HEK293 (cell line): ENCODE data around the gene FBXO34.

Source experiments
- CTCF ChIA-PET: fragments of 350-600 bp; formaldehyde crosslinking; extraction: SDS; loops from one replicate; lab custom pipeline; 2021; ENCODE audit warnings: antibody characterized with exemption; lab: Yijun Ruan, JAX
- POLR2A ChIA-PET: fragments of 300-600 bp; formaldehyde crosslinking; extraction: SDS; loops from one replicate; lab custom pipeline; 2020; ENCODE audit warnings: antibody characterized with exemption, inconsistent platforms; lab: Yijun Ruan, JAX
- H3K27ac ChIP-seq: fragments of 200-500 bp; sonication (Bioruptor generic); 2 replicates; pipeline ENCODE4 v1.5.1; 2014; ENCODE audit warnings: low read depth, low read length, control low read depth, inconsistent platforms; ENCODE audit errors: extremely low read depth
- H3K36me3 ChIP-seq, 2 experiments: fragments of 200-500 bp in 1 of 2; sonication (Bioruptor generic) in 1 of 2; 1 replicate in 1 of 2; 2 replicates in 1 of 2; pipeline ENCODE4 v1.5.1; 2014 to 2017; ENCODE audit warnings: inconsistent platforms in 2 of 2, low read length in 2 of 2; ENCODE audit not compliant: control insufficient read depth in 2 of 2, insufficient read depth in 1 of 2
- H3K4me1 ChIP-seq: fragments of 200-500 bp; sonication (Bioruptor generic); 2 replicates; pipeline ENCODE4 v1.5.1; 2014; ENCODE audit warnings: mild to moderate bottlenecking, low read length, inconsistent platforms; ENCODE audit not compliant: control insufficient read depth, insufficient read depth
- H3K4me3 ChIP-seq: 2 replicates; pipeline ENCODE4 v1.5.1; 2011; ENCODE audit warnings: low read depth, mild to moderate bottlenecking, control low read depth, low read length, moderate library complexity
- H3K9me3 ChIP-seq: fragments of 200-500 bp; sonication (Bioruptor generic); 2 replicates; pipeline ENCODE4 v1.5.1; 2014; ENCODE audit warnings: low read depth, low read length, inconsistent platforms; ENCODE audit not compliant: control insufficient read depth, insufficient read depth
- EGR2 ChIP-seq: fragments of 450-650 bp; formaldehyde crosslinking; IDR thresholded peaks from 2 replicates; pipeline ENCODE4 v1.5.1; 2016; ENCODE audit warnings: low read depth, missing biosample characterization, missing genetic modification characterization
- KLF7 ChIP-seq: fragments of 450-650 bp; formaldehyde crosslinking; IDR thresholded peaks from 2 replicates; pipeline ENCODE4 v1.5.1; 2016; ENCODE audit warnings: missing biosample characterization, missing genetic modification characterization, borderline replicate concordance
- ZBTB49 ChIP-seq: fragments of 450-650 bp; formaldehyde crosslinking; IDR thresholded peaks from 2 replicates; pipeline ENCODE4 v1.5.1; 2016; ENCODE audit warnings: missing biosample characterization, missing genetic modification characterization, low read depth
- ZFHX2 ChIP-seq: fragments of 450-650 bp; formaldehyde crosslinking; conservative IDR thresholded peaks from 2 replicates; pipeline ENCODE4 v1.5.1; 2016; ENCODE audit warnings: missing biosample characterization, missing genetic modification characterization
- ZFP69B ChIP-seq: fragments of 450-650 bp; formaldehyde crosslinking; IDR thresholded peaks from 2 replicates; pipeline ENCODE4 v1.5.1; 2016; ENCODE audit warnings: missing biosample characterization, missing genetic modification characterization
- ZIC2 ChIP-seq: fragments of 450-650 bp; formaldehyde crosslinking; IDR thresholded peaks from 2 replicates; pipeline ENCODE4 v1.5.1; 2016; ENCODE audit warnings: missing biosample characterization, missing genetic modification characterization
- ZNF112 ChIP-seq: fragments of 450-650 bp; formaldehyde crosslinking; IDR thresholded peaks from 2 replicates; pipeline ENCODE4 v1.5.0; 2017; ENCODE audit warnings: missing biosample characterization, missing genetic modification characterization
- ZNF174 ChIP-seq: fragments of 450-650 bp; formaldehyde crosslinking; IDR thresholded peaks from 2 replicates; pipeline ENCODE4 v1.5.0; 2017; ENCODE audit warnings: missing biosample characterization, mild to moderate bottlenecking, missing genetic modification characterization
- ZNF214 ChIP-seq: fragments of 450-650 bp; formaldehyde crosslinking; IDR thresholded peaks from 2 replicates; pipeline ENCODE4 v1.5.1; 2017; ENCODE audit warnings: missing biosample characterization, mild to moderate bottlenecking, missing genetic modification characterization, borderline replicate concordance
- ZNF239 ChIP-seq: fragments of 450-650 bp; formaldehyde crosslinking; IDR thresholded peaks from 2 replicates; pipeline ENCODE4 v1.5.1; 2016; ENCODE audit warnings: missing biosample characterization, missing genetic modification characterization
- ZNF354C ChIP-seq: fragments of 450-650 bp; formaldehyde crosslinking; IDR thresholded peaks from 2 replicates; pipeline ENCODE4 v1.5.1; 2016; ENCODE audit warnings: missing biosample characterization, missing genetic modification characterization, low read depth, borderline replicate concordance
- ZNF488 ChIP-seq: fragments of 450-650 bp; formaldehyde crosslinking; IDR thresholded peaks from 2 replicates; pipeline ENCODE4 v1.5.1; 2016; ENCODE audit warnings: missing biosample characterization, missing genetic modification characterization
- ZNF555 ChIP-seq: fragments of 450-650 bp; formaldehyde crosslinking; conservative IDR thresholded peaks from 2 replicates; pipeline ENCODE4 v1.5.1; 2017; ENCODE audit warnings: missing biosample characterization, mild to moderate bottlenecking, missing genetic modification characterization, inconsistent platforms
- ZNF626 ChIP-seq: fragments of 450-650 bp; sonication (Bioruptor Pico); formaldehyde crosslinking; IDR thresholded peaks from 2 replicates; pipeline ENCODE4 v1.5.1; 2018; ENCODE audit warnings: missing biosample characterization, missing genetic modification characterization, inconsistent platforms
- ZNF645 ChIP-seq: fragments of 450-650 bp; formaldehyde crosslinking; IDR thresholded peaks from 2 replicates; pipeline ENCODE4; 2016; ENCODE audit warnings: missing biosample characterization, missing genetic modification characterization
- ZNF654 ChIP-seq: fragments of 450-650 bp; formaldehyde crosslinking; IDR thresholded peaks from 2 replicates; pipeline ENCODE4 v1.5.1; 2016; ENCODE audit warnings: low read depth, missing biosample characterization, missing genetic modification characterization
- ZNF704 ChIP-seq: fragments of 450-650 bp; formaldehyde crosslinking; IDR thresholded peaks from 2 replicates; pipeline ENCODE4 v1.5.1; 2016; ENCODE audit warnings: missing biosample characterization, missing genetic modification characterization
- ZNF768 ChIP-seq: fragments of 450-650 bp; formaldehyde crosslinking; IDR thresholded peaks from 2 replicates; pipeline ENCODE4 v1.5.1; 2018; ENCODE audit warnings: missing biosample characterization, mild to moderate bottlenecking, missing genetic modification characterization
- ZSCAN23 ChIP-seq: fragments of 450-650 bp; formaldehyde crosslinking; IDR thresholded peaks from 2 replicates; pipeline ENCODE4 v1.5.1; 2016; ENCODE audit warnings: missing biosample characterization, missing genetic modification characterization

Gene FBXO34

GRCh38 chr14:55314449-55314848, 43.2 kb downstream of the FBXO34 start (continued):
- TF ChIP-seq ZNF488 (tag by site-specific recombination) (no peak), ZNF214 (no peak), ZNF112 (tag by site-specific recombination) (no peak), ZNF626 (tag by site-specific recombination) (no peak), ZFP69B (tag by site-specific recombination) (no peak), ZNF239 (tag by site-specific recombination) (no peak)

GRCh38 chr14:55316564-55316963, 45.3 kb downstream of the FBXO34 start:
- POLR2A ChIA-PET = no interaction called here
- H3K4me3 ChIP-seq = no peak overlapping the region
- H3K27ac ChIP-seq = no peak overlapping the region
- H3K9me3 ChIP-seq = no peaks in the 10 kb centered on the region; the same call in 1 of the 2 replicates
- TF ChIP-seq ZNF654 (tag by site-specific recombination) (no peak), ZNF768 (tag by site-specific recombination) (no peak), ZNF555 (tag by site-specific recombination) (no peak), KLF7 (tag by site-specific recombination) (no peak), ZNF704 (tag by site-specific recombination) (no peak), ZFHX2 (tag by site-specific recombination) (0 out of 2 replicates have a peak, but pooled peaks have one; percentile 21), ZSCAN23 (tag by site-specific recombination) (no peak), ZNF645 (tag by site-specific recombination) (no peak), EGR2 (peak; percentile 24; the same call in 1 of the 2 replicates), ZNF354C (tag by site-specific recombination) (no peak), ZNF174 (no peak), ZIC2 (no peak), ZBTB49 (tag by site-specific recombination) (no peak)
- H3K4me1 ChIP-seq = no peaks in the 10 kb centered on the region
- peaks cover 0 to 14% of the 10 kb centered on the region in 2 experiments; a peak in 1 of 3 replicates for H3K36me3 ChIP-seq
- CTCF ChIA-PET = interaction anchor here (0.7 to 2.3 kb wide), 4 partner anchors 29 to 47 kb away, joined by 3 to 11 read pairs (median 4); no protein-coding TSS in a partner anchor
